Stimulated activated CD4-positive, alpha-beta T cell treated with anti-CD3 and anti-CD28 coated beads, TNF-alpha, amount 100 ng/mL, for 1 hour (primary cell): ENCODE measurements around the gene LRP2.
"Not testable (repeated sequence)": the region's sequence is repeated elsewhere in the genome, so short reads cannot be mapped to it uniquely, and the experiment has no call there.

ENCODE experiments used
- DNase-seq, 3 donors: peaks; one replicate each; pipeline ENCODE4 v3.0.0-alpha.2; 2020; ENCODE audit warnings: low read depth in 3 of 3, low spot score in 1 of 3

The LRP2 gene

GRCh38 chr2:169301596-169302335, 60.6 kb downstream of the LRP2 start:
- no peak for DNase-seq

DNA sequence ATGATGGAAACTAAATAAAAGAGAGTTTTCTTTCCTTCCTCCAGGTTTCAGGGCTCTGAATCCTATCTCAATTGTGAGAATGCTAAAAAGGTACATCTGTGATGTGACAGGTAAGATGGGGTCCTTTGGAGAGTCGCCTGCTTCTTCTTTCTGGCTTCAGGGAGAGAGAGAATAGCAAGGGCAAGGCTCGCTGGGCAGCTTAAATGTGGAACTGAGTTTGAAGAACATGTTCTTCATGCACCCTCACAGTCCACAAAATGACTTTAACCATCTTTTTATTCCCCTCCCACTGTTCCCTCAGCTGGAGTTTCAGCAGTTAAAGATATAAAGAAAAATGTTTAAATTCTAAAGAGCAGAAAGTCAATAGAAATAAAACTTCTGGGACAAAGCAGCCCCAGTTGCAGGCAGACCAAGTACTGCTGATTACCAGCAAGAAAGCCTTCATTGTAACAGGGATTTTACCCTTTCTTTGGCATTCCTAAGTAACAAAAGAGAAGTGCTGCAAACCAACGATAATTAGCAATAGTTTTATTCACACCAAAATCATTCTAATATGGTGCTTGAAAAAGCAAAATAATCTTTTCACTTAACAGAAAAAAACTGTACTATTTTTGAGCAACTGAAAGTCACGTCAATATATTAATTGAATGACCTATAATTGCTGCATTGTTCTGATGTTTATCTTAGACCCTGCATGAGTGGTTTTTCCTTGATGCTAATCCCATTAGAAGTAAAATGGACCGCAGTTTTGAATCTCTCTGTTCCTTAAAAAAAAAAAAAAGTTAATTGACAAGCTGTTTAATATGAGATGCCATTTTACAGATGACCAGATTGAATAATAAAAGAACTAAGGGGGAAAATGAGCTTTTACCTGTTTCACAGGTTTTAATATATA, 61.5 kb downstream of the LRP2 start:
- no peak for DNase-seq

DNA sequence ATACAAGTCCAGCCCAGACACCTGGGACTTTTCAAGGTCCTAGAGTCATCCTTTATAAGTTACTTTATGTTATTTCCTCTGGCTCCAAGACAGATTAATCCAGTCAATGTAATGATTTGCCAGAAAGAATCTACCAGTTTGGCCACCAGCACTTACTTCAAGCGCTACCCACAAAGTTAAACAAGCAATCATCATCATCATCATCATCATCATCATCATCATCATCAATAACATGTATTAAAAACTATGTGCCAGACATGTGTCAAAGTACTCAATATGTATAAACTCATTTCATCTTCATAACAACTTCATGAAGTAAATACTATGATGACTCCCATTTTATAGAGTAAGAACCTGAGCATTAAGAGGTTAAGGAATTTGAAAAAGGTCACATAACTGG, 64.3 kb downstream of the LRP2 start:
- DNase-seq: no peak

- DNase-seq: no peak
Measured at GRCh38 chr2:169294001-169294675, 68.2 kb downstream of the LRP2 start.

DNA sequence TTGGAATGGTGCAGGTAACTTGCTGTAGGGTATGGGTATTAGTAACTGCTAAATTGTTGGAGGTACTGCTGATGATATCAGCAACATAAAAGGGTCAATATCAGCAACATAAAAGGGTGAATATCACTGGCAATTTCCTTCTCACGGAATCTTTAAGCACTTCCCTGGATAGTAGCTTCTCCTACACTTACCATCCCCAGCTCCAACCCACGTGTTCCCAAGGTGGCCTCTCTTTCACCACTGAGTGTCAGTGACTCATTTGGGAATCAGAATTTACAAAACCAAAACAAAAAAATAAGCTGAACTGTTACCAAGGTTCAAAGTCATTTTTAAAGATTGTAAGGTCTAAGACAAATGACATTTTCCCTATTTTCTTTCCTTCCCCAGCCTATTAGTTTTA, 70.8 kb downstream of the LRP2 start:
- no peak for DNase-seq

DNA sequence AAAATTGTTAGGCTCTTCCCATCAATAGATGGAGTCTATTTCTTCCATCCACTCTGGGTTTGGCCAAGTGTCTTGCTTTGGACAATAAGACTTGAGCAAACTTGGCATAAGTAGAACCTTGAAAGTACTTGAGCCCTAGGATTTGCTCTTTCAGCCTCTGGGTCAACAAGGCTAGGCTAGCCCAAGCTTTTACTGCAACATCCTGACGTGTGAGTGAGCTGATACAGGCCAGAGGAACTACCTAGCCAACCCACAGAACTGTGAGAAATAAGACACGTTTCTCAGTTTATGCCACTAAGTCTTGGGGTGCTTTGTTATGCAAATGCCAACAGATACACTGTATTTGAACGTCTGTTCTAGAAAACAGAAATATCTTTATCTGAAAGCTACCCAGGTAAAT, 71.9 kb downstream of the LRP2 start:
- no peak for DNase-seq

- DNase-seq: no peak
Measured at GRCh38 chr2:169287666-169288065, 74.7 kb downstream of the LRP2 start.

DNA sequence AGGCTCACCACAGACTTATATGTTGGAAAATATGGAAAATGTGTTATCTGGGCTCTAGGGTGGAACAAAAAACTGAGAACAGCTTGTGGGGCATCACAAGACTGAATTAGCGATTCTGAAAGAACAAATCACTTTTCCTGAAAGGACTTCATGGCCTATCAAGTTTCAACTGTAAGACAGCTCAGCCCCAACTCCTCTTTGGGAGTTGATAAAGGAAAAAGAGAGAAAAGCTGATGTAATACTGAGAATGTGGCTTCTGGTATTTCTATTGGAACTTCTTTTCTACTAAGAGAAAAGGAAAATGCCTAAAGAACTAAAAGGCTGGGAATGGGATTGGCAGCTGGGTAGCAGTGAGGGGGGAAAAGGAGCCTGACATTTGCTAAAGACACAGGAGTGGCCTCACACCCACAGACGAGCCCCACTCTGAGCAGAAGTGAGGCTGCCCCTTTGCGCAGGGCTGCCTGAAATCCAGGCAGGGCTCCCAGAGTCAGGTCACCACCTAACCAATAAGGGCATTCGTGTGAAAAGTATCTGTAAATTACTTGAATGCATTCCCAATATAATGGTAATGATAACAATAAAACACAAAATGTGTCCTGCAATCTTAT, 75.6 kb downstream of the LRP2 start:
- no peak for DNase-seq

DNA sequence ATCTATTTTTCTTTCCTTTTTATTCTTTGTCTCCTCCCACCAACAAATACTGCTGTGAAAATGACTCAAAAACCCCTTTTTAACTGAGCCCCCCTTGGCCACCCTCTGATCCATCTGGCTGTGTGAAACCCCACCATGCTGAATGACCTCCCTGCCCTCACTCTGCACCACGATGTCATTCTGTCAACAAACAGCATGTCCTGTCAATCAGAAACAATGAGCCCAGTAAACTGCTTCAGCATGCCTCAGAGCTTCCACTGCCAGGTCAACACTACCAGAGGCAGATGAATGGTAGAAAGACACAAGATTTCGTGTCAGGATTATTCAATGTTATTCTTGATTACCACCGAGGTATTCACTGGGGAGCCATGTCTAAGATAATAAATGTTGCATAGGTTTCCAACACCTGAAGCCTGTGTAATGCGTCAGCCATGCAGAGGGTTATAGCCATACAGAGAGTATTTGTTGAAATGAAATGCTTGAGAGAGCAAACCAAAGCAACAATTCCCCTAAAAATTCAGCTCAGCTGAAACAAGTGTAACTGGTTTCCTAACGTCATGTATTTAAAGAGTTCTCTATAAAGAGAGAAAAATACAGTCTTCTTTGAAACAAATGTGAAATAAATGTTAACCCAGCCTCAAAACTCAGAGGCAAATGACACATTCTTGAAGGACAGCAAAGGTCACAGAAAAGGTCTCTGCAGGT, 76.7 kb downstream of the LRP2 start:
- DNase-seq: no peak

DNA sequence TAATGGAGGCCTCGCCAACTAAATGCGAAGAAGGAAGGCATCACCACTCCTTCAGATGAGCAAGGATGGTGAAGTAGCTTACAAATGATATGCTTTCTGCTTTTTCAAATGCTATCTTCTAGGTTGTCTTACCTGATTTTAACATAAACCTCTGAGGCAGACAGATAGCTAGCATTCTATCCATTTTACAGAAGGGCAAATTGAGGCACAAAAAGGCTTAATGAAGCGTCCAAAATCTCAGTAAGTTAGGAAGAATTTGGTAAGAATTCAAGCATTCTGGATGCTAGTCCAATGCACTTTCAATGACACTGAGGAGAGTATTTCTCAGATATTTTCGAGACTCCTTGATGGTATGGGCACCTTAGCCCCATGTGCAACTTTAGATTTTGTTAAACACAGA, 81.8 kb downstream of the LRP2 start:
- no peak for DNase-seq

DNA sequence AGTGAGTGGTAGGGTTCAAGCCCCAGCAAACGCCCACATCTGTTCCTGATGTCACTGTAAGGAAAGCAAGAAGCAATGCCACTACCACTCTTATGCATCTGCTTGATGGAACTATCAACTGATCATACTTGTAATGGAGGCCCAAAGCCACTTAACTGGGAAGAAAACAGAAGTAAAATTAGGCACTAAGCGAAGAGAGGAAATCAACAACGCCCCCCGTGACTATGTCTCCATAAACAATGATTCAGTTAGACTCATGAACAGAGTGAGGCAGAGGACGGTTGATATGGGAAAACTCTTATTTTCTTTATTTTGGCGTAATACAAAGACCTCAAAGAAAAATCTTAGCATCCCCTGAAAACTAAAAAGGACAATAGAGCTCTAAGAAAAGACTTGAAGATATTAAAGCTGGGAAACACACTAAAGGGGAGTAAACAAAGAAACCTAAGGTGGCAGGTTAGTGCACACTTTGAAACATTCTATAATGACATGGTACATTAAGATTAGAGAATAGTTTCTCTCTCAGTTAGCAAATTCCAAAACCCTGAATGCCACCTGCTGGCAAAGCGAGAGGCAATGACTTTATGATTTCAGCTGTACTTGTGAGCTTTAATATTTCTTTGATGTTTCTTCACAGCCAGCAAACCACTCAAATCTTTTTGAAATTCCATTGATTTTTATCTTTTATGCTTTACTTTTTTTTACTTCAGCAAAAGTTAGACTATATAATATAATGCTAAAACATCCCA, 86.5 kb downstream of the LRP2 start:
- DNase-seq: no peak

DNA sequence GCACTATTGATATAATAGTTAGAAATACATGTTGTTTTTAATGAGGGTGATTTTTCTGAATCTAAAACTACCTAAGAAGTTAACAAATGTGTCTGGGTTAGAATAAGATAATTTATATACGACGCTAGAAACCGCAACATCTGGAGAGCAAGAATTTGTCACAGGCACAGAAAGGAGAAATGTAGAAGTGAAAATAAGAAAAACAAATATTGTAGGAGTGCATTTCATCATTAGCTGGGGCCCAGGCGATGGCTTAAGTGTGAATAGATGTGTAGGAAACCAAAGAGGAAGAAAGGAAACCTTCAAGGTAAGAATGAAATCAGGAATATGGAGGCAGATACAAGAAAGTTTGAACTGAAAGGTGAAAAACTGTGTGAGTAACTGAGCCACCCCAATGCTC, 90.3 kb downstream of the LRP2 start:
- no peak for DNase-seq

DNA sequence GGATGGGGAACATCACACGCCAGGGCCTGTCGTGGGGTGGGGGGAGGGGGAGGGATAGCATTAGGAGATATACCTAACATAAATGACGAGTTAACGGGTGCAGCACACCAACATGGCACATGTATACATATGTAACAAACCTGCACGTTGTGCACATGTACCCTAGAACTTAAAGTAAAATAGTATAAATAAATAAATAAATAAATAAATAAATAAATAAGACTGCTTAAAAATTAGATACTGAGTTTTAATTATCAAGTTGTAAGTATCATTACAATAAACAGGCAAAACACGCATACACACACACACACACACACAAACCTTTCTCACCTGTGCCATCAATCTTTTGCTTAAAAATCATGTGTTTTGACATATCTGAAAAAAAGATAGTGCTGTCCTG, 91.8 kb downstream of the LRP2 start:
- DNase-seq: not testable (repeated sequence)

GRCh38 chr2:169265591-169265990, 96.7 kb downstream of the LRP2 start:
- no peak for DNase-seq

- no peak for DNase-seq
Measured at GRCh38 chr2:169260846-169261642, 101.3 kb downstream of the LRP2 start.

DNA sequence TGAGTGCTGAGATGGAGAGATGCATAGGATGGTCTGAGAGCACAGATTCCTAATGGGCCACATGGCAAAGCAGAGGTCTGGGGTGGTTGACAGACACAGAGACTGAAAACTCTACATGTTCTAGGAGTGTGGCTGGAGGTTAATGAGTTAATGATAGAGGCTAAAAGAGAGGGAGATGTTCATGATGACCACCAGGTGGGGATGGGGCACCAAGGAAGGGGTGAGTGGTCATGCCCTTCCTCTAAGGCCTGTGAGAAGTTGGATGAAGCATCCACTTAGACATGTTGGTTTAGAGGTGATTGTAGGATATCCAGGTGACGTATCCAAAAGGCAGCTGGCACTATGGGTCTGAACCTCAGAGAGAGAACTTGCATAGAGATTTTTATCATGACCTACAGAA, 102.1 kb downstream of the LRP2 start:
- no peak for DNase-seq

DNA sequence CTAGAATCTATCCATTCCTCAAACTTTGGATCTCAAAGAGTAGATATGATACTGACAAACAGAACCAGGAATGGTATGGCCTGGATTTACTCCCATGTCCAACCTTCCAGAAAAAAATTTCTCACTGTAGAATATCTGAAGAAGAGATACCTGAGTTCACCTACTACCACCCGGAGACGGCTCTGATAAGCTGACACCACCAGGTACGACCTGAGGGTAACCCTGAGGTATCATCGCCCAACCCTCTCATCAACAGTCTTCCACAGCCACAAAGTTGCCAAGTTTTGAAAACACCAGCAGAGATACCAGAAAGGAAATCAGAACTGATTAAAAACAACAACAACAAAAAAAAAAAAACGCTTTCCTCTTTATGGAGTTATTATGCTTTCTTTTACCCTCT, 102.9 kb downstream of the LRP2 start:
- DNase-seq: no peak

DNA sequence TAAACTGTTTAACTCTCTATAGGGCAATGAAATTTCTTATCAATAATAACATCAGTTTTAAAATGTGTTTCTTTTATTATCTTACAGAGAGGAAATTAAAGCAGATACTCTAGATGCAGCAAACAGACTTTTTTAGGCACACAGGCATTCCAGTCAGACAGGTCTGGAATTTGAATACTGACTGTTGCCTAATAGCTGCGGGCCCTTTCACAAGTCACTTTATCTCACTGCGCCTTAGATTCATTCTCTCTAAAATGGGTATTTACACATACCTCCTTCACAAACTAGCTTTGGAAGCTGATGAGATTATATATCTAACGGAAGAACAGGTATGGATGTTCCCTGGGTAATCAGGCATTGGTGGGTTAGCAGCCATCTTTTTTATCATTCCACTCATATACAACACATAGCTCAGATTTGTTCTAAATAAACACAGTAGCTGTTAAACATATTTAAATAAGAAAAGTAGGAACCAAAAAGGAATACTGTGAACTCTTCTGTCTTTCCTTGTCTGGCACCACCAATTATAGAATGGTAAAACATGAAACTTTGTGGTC, 104.2 kb downstream of the LRP2 start:
- no peak for DNase-seq

- DNase-seq: no peak
Measured at GRCh38 chr2:169254774-169255173, 107.6 kb downstream of the LRP2 start.
